NB4 (cell line): ENCODE results near the gene TSPAN5.

ENCODE experiments used
- DNase-seq: peaks from one replicate; pipeline ENCODE4 v3.0.0; 2010; ENCODE audit warnings: low read depth
- H3K4me3 ChIP-seq: one replicate; pipeline ENCODE4 v1.5.1; 2011; ENCODE audit warnings: mild to moderate bottlenecking, low read depth, low read length, moderate library complexity
- CTCF ChIP-seq: IDR thresholded peaks from one replicate; pipeline ENCODE4 v1.5.1; 2012; ENCODE audit warnings: low read depth, low read length
- MYC ChIP-seq: IDR thresholded peaks from 2 replicates; pipeline ENCODE4 v1.6.1; 2011; ENCODE audit warnings: low read depth, low read length
- POLR2A ChIP-seq: IDR thresholded peaks from 2 replicates; pipeline ENCODE4 v1.6.1; 2011; ENCODE audit warnings: mild to moderate bottlenecking; ENCODE audit not compliant: insufficient read length; ENCODE audit errors: extremely low read depth
- TF ChIP-seq, protein P1 (sequence below): IDR thresholded peaks from 2 replicates; pipeline ENCODE4 v1.6.1; 2011; ENCODE audit warnings: low read depth, low read length

Gene TSPAN5

GRCh38 chr4:98661371-98662054, 3.1 kb upstream of the TSPAN5 start:
- no peak overlapping the region for H3K4me3 ChIP-seq
- DNase-seq, result no peak
- TF ChIP-seq, protein P1, sequence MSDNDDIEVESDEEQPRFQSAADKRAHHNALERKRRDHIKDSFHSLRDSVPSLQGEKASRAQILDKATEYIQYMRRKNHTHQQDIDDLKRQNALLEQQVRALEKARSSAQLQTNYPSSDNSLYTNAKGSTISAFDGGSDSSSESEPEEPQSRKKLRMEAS, result no peak
- TF ChIP-seq CTCF (no peak), POLR2A (no peak), MYC (no peak)

- H3K4me3 ChIP-seq, result no peak overlapping the region
- no peak for TF ChIP-seq CTCF
- TF ChIP-seq MYC, result no peak
- TF ChIP-seq, protein P1, result no peak
- TF ChIP-seq POLR2A, result no peak
- peak; percentile 6 for DNase-seq
Observed at GRCh38 chr4:98659741-98660462, 1.5 kb upstream of the TSPAN5 start.

DNA sequence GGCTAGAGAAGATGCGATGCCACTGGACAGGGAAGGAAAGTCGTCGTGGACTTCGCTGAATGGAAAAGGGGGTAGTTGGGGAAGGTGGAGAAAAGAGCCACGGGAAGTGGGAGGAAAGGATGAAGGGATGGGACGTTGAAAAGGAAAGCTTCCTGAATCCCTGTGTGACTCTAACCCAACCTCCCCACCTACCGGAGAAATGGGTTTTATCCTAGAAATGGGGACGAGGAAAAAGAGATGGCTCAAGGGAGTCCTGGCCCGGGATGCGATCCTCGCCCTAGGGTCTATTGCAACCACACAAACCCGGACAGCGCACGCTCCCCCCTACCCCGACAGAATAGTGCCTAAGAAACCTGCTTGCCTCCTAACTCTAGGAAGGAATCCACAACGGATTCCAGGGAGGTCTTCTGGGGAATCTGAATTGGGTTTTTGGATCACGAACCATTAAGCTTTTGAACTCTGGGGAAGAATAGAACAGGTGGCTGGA, 738 bp upstream of the TSPAN5 start:
- peak; percentile 5 for DNase-seq
- H3K4me3 ChIP-seq, result peak overlapping the region; percentile 16
- no peak for TF ChIP-seq CTCF
- no peak for TF ChIP-seq MYC
- no peak for TF ChIP-seq POLR2A
- TF ChIP-seq, protein P1, result no peak

DNA sequence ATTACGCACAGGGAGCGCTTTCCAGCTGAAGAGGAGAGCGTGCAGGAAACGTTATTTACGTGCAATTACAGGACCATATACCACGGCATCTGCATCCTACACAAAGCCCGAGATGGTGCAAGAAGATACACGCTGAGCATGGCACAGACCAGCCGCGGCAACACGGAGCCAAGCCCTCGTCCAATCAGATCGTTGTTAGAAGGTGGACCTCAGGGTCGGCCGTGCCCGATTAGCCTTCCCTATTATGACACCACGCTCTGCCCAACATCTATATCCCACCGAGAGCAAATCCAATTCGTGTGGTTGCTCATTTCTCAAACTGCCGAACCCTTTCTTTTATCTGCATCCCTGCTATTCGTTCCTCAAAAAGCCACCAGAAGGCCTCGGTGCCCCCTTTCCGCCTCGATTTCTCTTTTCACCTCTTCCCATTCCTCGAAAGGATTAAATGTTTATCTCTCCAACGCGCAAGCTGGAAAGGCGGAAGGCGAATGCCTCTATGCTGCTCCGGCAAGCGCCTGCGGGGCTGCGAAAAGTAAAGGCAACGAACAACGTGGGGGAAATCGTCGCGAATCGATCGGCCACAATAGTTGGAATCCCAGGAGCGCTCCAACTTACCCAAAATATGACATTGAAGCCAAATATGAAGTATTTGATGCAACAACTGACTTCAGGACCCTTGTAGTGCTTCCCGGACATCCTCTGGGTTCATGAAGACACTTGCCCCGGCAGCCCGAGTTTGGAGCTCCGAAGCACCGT, 702 bp downstream of the TSPAN5 start:
- peak; percentile 30 for DNase-seq
- TF ChIP-seq, protein P1, result no peak
- no peak for TF ChIP-seq MYC
- no peak for TF ChIP-seq CTCF
- no peak for TF ChIP-seq POLR2A
- peak overlapping the region; percentile 46 for H3K4me3 ChIP-seq

DNA sequence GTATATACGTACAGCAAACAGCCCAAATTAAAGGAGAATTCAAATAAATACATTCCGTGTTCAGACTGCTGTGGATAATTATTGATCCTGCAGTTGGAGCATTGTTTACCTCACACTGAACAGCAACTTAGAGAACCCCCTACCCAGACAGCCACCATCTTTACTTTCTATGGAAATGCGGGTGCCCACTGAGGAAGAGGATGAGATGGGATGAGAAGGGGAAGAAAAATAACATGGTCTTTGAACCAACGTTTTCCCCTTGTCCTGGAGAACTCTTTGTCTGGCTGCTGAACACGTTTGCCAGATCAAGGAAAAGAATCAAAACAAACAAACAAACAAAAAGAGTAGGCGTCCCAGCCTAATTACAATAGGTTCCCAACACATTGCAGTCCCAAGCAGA, 1.5 kb downstream of the TSPAN5 start:
- TF ChIP-seq POLR2A (no peak), MYC (no peak), CTCF (no peak)
- TF ChIP-seq, protein P1, result no peak
- H3K4me3 ChIP-seq, result no peak overlapping the region
- DNase-seq, result no peak
